Stimulated activated CD4-positive, alpha-beta T cell treated with anti-CD3 and anti-CD28 coated beads, Interleukin-2, amount 100 ng/mL, for 48 hours (primary cell): ENCODE results near the gene RPL36.

ENCODE experiments used
- DNase-seq, 2 donors: peaks; one replicate each; pipeline ENCODE4 v3.0.0-alpha.2; 2020

RPL36 gene

DNA sequence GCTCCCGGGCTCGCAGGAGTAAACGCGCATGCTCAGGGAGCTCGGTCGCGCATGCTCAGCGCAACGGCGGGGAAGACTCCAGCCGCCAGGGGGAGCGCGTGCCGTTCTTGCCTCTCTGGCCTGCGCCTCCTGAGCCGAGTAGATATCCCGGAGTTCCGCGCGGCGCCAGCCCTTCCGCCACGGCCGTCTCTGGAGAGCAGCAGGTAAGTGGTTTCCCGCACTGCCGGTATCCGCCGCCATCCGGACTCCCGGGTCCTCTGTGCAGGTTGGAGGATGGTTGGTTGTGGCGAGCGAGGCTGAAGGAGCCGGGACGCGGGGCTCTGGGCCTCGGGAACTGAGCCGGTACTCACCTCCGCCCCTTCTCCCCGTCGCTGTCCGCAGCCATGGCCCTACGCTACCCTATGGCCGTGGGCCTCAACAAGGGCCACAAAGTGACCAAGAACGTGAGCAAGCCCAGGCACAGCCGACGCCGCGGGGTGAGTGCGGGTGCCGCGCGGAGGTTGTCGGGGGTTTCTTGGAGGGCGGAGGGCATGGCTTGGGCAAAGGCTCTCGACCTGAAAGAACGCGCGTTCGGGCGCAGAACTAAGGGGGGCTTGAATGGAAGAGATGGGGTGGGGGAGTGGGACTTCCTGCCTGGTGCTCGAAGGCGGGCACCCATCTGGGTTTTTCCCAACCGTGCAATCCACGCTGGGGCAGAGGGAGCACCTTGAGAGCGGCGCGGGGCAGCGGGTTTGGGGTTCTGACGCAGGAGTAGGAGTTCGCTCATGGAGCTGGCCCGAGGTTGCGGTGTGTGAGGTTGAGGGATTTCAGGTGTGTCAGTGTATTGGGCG, at the start of gene RPL36:
TSS of gene RPL36 (plus strand) at position 171 of the 830 bp plus-strand sequence. CDS start at position 384, 213 bp downstream.
- peak; percentile 99 to 100 for DNase-seq

DNA sequence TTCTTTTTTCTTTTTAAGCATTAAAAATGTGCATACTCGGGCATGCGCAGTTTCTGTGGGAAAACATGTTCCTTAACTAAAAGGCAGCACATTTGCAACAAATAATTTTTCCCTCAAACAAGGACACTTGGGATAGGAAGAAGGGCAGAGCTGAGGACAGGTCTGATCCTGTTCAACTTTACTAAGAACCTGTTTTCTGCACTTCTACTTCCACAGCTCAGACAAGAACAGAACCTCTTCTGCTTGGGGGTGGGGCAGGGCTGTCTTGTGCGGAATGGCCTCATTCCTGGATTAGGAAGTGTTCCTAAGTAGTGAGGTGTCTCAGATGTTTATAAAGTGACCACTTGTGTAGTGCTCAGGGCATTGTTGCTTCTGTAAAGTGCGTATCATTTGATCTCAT, 48.9 kb upstream of the RPL36 start:
- no peak for DNase-seq

DNA sequence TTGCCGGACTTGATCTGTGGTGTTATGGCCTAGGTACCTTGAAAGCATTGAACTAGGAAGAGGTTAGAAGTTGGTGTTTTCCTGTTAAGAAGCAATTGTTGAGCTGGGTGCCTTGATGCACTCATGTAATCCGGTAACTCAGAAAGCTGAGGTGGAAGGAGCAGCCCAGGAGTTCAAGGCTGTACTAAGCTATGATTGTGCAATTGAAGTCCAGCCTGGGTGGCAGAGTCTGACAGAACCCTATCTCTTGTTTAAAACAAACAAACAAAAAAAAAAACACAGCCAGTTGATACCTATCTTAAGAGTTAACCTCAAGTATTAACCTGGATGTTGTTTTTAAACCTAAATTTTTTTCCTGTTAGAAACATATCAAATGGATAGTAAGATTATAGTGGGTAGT, 47.9 kb upstream of the RPL36 start:
- no peak for DNase-seq

- DNase-seq: no peak
Observed at GRCh38 chr19:5643060-5643459, 47.0 kb upstream of the RPL36 start.

DNA sequence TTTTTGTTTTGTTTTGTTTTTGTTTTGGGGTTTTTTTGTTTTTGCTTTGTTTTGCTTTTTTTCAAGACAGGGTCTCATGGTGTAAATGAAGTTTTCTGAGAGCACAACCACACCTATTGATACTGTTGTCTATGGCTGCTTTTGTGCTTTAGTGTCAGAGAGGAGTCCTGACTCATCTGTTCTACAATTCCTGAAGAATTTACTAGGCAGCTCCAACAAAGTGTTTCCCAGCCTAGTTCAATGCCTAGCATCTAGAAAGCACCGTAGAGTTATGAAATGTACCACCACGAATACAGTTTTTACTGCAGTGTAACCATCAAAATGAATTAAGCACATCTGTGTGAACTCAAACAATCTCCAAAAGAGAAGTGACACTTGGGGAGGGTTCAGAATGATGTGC, 46.1 kb upstream of the RPL36 start:
- DNase-seq: no peak

DNA sequence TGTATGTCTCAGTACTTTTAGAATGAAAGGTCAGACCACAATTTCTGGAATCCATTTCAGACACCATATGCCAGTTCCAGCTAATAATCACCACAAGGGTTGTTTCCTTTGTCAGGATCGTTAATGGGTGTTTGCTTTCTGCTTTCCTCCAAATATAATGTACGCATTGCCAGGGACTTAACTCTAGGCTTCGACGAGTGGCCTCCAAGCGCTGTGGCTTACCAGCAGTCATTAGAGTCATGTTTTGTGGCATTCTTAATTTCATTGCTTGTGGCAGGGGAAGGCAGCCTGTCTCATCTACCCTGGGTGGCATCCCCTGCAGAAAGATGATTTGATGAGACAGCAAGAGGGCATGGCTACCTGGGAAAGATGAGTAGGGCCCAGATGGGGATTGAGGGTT, 44.7 kb upstream of the RPL36 start:
- DNase-seq: no peak

GRCh38 chr19:5646703-5647102, 43.4 kb upstream of the RPL36 start:
- DNase-seq: no peak

DNA sequence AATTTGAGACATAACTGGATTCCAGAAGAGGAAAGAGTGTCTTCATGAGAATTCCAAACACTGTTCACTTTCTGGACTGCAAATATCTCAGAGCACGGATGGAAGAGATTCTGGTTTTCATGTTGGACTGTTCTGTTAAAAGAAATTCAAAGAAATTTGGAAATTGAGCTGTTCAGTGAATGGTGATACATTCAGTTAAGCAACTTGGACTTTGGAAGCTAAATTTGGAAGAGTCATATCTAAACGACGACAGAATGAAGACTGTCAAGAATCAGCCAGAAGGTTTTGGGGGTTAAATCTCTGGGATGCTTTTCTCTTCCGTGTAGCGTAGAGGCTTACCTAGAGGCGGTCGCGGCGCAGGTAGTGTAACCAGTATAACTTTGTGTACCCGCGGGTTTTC, 41.6 kb upstream of the RPL36 start:
- no peak for DNase-seq

DNA sequence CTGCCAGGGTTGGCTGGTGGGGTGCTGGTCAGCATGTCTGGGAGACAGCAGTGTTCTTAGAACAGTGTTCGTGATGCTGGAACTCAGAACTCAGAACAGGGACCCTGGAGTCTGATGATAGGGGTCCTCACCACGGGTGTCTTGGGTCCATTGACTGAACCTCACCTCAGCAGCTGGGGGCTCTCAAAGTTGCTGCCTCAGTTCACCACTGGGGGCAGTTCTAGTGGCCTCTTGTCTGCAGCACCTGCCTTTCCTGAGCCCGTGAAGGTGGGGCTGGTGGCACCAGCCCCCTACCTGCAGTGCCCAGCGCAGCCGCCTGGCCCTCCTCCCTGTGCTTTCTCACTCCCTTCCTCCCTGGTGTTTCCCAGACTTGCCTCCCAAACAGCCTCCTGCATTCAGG, 38.7 kb upstream of the RPL36 start:
- DNase-seq: no peak

- no peak for DNase-seq
Observed at GRCh38 chr19:5652261-5652660, 37.8 kb upstream of the RPL36 start.

DNA sequence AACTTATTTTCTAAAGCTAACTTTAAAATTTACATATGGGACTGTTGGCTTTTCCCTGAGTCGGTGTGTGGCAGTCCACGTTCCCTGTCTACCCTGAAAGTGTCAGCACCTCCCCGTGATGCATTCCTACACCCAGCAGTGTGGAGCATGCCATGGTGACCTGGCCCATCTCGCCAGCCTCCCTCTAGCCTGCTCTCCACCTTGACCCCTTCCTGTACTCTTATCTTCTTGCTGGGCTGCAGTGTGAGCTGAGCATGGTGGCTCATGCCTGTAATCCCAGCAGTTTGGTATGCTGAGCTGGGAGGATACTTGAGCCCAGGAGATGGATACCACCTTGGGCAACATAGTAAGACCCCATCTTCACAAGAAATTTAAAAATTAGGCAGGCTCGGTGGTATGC, 35.2 kb upstream of the RPL36 start:
- no peak for DNase-seq

DNA sequence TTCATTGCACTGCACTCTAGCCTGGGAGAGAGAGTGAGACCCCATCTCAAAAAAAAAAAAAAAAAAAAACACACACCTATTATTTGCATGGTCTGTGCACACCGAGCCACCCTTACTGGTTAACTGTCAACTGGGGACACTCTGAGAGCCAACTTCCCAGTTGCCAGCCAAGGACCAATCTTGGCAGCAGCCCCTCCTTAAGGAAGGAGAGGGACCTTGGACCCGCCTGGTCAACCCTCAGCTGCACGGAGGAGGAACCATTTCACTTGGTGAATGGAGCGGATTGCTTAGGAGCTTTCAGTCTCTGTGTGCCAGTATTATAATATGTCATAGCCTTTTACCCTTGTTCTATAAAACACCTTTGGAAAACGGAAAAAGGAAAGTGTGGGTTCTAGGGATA, 34.7 kb upstream of the RPL36 start:
- DNase-seq: no peak

DNA sequence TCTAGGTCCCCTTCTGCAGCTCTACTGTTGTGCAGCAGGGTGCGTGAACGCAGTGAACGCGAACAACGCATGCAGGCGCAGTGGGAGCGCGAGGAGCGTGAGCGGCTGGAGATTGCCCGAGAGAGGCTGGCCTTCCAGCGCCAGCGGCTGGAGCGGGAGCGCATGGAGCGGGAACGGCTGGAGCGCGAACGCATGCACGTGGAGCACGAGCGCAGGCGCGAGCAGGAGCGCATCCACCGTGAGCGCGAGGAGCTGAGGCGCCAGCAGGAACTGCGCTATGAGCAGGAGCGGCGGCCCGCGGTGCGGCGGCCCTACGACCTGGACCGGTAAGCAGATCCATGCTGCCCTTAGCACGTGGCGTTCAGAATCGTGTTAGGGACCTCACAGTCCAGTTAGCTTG, 28.6 kb upstream of the RPL36 start:
- DNase-seq: no peak

DNA sequence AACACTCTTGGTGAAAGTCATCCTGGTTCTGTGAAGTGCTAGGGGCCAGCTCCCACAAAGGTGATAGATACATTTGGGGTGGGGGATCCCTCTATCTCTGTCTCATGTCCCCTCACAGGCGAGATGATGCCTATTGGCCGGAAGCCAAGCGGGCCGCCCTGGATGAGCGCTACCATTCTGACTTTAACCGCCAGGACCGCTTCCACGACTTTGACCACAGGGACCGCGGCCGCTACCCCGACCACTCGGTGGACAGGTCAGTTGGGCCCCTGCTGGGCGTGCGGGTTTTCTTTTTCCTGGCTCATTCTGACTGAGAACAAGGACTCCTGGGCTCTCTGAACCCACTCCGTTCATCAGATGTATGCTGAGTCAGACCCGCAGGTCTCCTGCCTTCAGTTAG, 26.2 kb upstream of the RPL36 start:
- DNase-seq: no peak

DNA sequence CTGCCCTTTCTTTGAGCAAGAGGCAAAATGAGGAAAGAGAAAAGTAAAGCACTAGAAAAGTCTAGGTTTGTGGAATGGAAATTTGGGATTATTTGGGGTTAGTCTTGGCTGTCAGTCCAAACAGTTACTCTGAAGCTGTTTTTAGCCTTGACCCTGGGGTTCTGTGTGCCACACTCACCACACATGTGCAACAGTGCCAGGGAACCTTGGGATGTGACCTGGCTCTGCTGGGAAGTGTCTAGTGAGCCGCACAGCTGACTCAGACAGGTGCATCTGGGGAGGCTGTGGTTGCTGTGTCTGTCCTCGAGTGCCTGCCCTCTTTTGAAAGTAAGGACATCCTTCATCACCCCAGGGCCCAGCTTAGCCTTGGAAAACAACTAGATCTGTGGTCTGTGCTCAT, 25.6 kb upstream of the RPL36 start:
- no peak for DNase-seq

DNA sequence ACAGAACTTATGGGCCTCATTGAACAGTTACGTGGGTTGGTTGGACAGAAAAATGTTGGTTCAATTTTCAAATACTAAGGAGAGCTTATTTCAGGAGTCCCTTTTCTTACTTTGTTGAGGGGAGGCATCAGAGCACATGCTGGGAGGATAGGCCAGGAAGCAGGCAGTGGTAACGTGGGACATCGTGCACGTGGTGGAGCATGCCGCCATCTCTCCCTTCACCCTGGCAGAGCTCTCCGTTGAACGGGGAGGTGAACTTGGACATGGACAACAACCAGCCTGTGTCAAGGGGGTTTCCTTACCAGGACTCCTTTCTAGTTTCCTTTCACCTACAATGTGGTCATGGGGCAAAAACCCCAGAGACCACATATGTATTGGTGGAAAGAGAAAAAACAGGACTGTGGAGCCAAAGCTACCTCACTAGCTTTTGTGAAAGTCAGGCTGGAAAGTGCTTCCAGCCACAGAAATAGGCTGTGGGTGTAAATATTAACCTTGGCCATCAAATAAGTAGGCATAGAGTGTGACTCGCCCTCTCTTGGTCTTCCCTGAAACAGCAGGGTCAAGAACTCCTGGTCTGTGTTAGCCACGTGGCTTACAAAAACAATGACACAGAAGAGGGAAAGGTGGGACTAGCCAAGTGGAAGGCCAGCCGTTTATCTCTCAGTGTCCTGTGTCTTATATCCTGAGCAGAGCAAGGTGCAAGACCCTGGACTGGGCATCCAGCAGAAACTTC, 24.1 kb upstream of the RPL36 start:
- no peak for DNase-seq

- no peak for DNase-seq
Observed at GRCh38 chr19:5666921-5667610, 23.0 kb upstream of the RPL36 start.

DNA sequence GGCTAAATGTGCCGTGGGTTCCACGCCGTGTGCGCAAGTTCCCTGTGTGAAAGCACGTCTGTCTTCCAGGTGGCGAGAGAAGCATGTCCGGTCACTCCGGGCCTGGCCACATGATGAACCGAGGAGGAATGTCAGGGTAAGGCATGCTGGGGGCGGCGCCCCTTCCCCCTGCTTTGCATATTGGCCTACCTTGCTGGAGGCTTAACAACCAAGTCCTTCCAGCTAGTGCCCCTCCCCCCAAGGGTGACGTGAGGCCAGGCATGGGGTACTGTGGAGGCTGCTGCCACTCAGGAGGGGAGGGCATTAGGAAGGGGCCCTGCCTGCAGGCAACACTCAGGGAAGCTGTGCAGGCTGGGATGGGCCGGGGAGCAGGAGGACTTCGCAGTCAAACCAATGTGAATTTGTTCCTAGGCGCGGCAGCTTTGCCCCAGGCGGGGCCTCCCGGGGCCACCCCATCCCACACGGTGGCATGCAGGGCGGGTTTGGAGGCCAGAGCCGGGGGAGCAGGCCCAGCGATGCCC, 22.3 kb upstream of the RPL36 start:
- DNase-seq: no peak

- DNase-seq: no peak
Observed at GRCh38 chr19:5669212-5669611, 20.9 kb upstream of the RPL36 start.

GRCh38 chr19:5671600-5671999, 18.5 kb upstream of the RPL36 start:
- DNase-seq: no peak

- no peak for DNase-seq
Observed at GRCh38 chr19:5672708-5673459, 17.2 kb upstream of the RPL36 start.

GRCh38 chr19:5673752-5674151, 16.3 kb upstream of the RPL36 start:
- no peak for DNase-seq

GRCh38 chr19:5674714-5675113, 15.4 kb upstream of the RPL36 start:
- no peak for DNase-seq
